Naive thymus-derived CD4-positive, alpha-beta T cell (primary cell): ENCODE data around the gene ETNK1. TPM values are rescaled to one million over a fixed set of nuclear protein-coding genes. Genes with fewer than 3 reads are reported as not detected.

Experiments used
- ATAC-seq: fragments of 150-1000 bp; cut with Tn5 transposase; 2 replicates; pipeline ENCODE4 v1.10.0; 2021; ENCODE audit warnings: mild to moderate bottlenecking, moderate library complexity
- CTCF ChIA-PET: fragments of 350-600 bp; sonication (Branson Sonifier 250); formaldehyde crosslinking; loops from one replicate; lab custom pipeline; 2021; ENCODE audit warnings: antibody characterized with exemption; lab: Charles Lee
- POLR2A ChIA-PET: fragments of 350-600 bp; sonication (Branson Sonifier 250); formaldehyde crosslinking; loops from one replicate; lab custom pipeline; 2021; ENCODE audit warnings: antibody characterized with exemption, inconsistent platforms; lab: Charles Lee
- DNase-seq, 9 donors: peaks; one replicate each; pipeline versions ENCODE4 v3.0.0 to v3.0.0-alpha.2; 2020 to 2022; ENCODE audit warnings: mixed read lengths in 1 of 9
- H3K27ac ChIP-seq: one replicate; pipeline ENCODE4 v1.7.0; 2013; ENCODE audit warnings: mild to moderate bottlenecking, low read depth, low read length, moderate library complexity
- H3K27me3 ChIP-seq, 2 donors: one replicate each; pipeline ENCODE4 v1.7.0; 2013; ENCODE audit warnings: low read length in 2 of 2, mild to moderate bottlenecking in 2 of 2, moderate library complexity in 2 of 2; ENCODE audit not compliant: control insufficient read depth in 2 of 2, insufficient read depth in 2 of 2
- H3K36me3 ChIP-seq, 3 experiments: 1 replicate in 2 of 3; 2 replicates in 1 of 3; pipeline ENCODE4 v1.7.0; 2013; ENCODE audit warnings: low read length in 3 of 3, mild to moderate bottlenecking in 3 of 3, moderate library complexity in 1 of 3; ENCODE audit not compliant: insufficient read depth in 3 of 3, control insufficient read depth in 2 of 3
- H3K4me1 ChIP-seq, 2 donors: one replicate each; pipeline ENCODE4 v1.7.0; 2013; ENCODE audit warnings: low read length in 2 of 2, mild to moderate bottlenecking in 2 of 2, moderate library complexity in 1 of 2; ENCODE audit not compliant: control insufficient read depth in 2 of 2, insufficient read depth in 2 of 2
- H3K4me3 ChIP-seq: 2 replicates; pipeline ENCODE4 v1.7.0; 2013; ENCODE audit warnings: mild to moderate bottlenecking, low read length
- H3K9me3 ChIP-seq, 3 experiments: 1 replicate in 2 of 3; 2 replicates in 1 of 3; pipeline ENCODE4 v1.7.0; 2013; ENCODE audit warnings: low read length in 3 of 3; ENCODE audit not compliant: control insufficient read depth in 2 of 3
- H3K27ac Mint-ChIP-seq, 9 donors: one replicate each; pipeline ENCODE4 v1.8.0; 2020 to 2022; ENCODE audit warnings: mixed read lengths in 9 of 9, mild to moderate bottlenecking in 8 of 9, moderate library complexity in 5 of 9, inconsistent platforms in 2 of 9
- H3K27me3 Mint-ChIP-seq, 5 donors: one replicate each; pipeline ENCODE4 v1.8.0; 2021 to 2022; ENCODE audit warnings: mixed read lengths in 5 of 5, mild to moderate bottlenecking in 1 of 5
- H3K36me3 Mint-ChIP-seq, 5 donors: one replicate each; pipeline ENCODE4 v1.8.0; 2020 to 2022; ENCODE audit warnings: mixed read lengths in 5 of 5, mild to moderate bottlenecking in 3 of 5, inconsistent platforms in 1 of 5
- H3K4me1 Mint-ChIP-seq, 7 donors: one replicate each; pipeline ENCODE4 v1.8.0; 2020 to 2022; ENCODE audit warnings: mixed read lengths in 7 of 7, mild to moderate bottlenecking in 3 of 7, inconsistent platforms in 1 of 7
- H3K4me3 Mint-ChIP-seq, 10 donors: one replicate each; pipeline ENCODE4 v1.8.0; 2020 to 2022; ENCODE audit warnings: mild to moderate bottlenecking in 10 of 10, mixed read lengths in 10 of 10, moderate library complexity in 6 of 10, inconsistent platforms in 2 of 10
- H3K9me3 Mint-ChIP-seq, 11 donors: one replicate each; pipeline ENCODE4 v1.8.0; 2020 to 2022; ENCODE audit warnings: mixed read lengths in 11 of 11, mild to moderate bottlenecking in 4 of 11, inconsistent platforms in 1 of 11, moderate library complexity in 1 of 11
- intact Hi-C, 2 donors: fragments of 100-400 bp; cut with micrococcal nuclease; formaldehyde crosslinking; loops; one replicate each; pipeline ENCODE4 v1.15.1; 2023
- polyA plus RNA-seq, 2 donors: library from polyadenylated mRNA; unstranded; fragments of 300-500 nt; fragmentation: Illumina TruSeq; gene quantifications; one replicate each; pipeline ENCODE4 v1.2.3, GENCODE V29; 2021
- total RNA-seq, 6 experiments: library from RNA in 5 of 6; stranded (reverse) in 5 of 6; gene quantifications; 1 replicate in 5 of 6; 2 replicates in 1 of 6; pipeline ENCODE4 v1.2.3 and lab custom pipeline; 2021 to 2026

ETNK1 gene
- total and polyA plus RNA-seq, 7 experiments from 2014 or later: 18.3 to 88.6 (median 60.6) TPM

- peaks cover 0 to 20% (median 0%) of the 10 kb centered on the region in 3 experiments for H3K36me3 ChIP-seq
- Mint-ChIP-seq H3K4me1 (peaks cover 0 to 3% (median 0%) of the 10 kb centered on the region in 7 donors), H3K27me3 (no peaks in the 10 kb centered on the region), H3K27ac (no peak overlapping the region), H3K36me3 (peaks cover 0 to 38% (median 20%) of the 10 kb centered on the region in 5 donors), H3K9me3 (no peaks in the 10 kb centered on the region), H3K4me3 (no peak overlapping the region)
- no peak for ATAC-seq
- DNase-seq: no peak
- no peak overlapping the region for H3K27ac ChIP-seq
- H3K9me3 ChIP-seq: no peaks in the 10 kb centered on the region
- intact Hi-C loops: loop anchor here in 1 of 2 donors (1.0 kb wide), 1 partner anchor 141 kb away; no protein-coding TSS in a partner anchor
- ChIA-PET POLR2A (no interaction called here), CTCF (interaction anchor here (1.0 to 2.4 kb wide), 2 partner anchors 31 to 142 kb away, joined by 3 to 10 read pairs; no protein-coding TSS in a partner anchor)
- H3K4me3 ChIP-seq: no peak overlapping the region
- no peaks in the 10 kb centered on the region for H3K4me1 ChIP-seq
- H3K27me3 ChIP-seq: no peaks in the 10 kb centered on the region
These were observed 45.8 kb downstream of the ETNK1 start for GRCh38 chr12:22670762-22671161.

GRCh38 chr12:22672951-22673350 is 48.0 kb downstream of the ETNK1 start:
- Histone ChIP-seq H3K4me3 (no peak overlapping the region), H3K27ac (no peak overlapping the region), H3K36me3 (peaks cover 0 to 24% (median 0%) of the 10 kb centered on the region in 3 experiments), H3K4me1 (no peaks in the 10 kb centered on the region), H3K9me3 (no peaks in the 10 kb centered on the region), H3K27me3 (no peaks in the 10 kb centered on the region)
- Mint-ChIP-seq H3K4me3 (no peak overlapping the region), H3K9me3 (peaks cover 0 to 8% (median 0%) of the 10 kb centered on the region in 11 donors), H3K27ac (peak overlapping the region in 1 of 9 donors; percentile 10), H3K27me3 (no peaks in the 10 kb centered on the region), H3K4me1 (peaks cover 0 to 6% (median 3%) of the 10 kb centered on the region in 7 donors), H3K36me3 (peaks cover 11 to 51% (median 36%) of the 10 kb centered on the region in 5 donors)
- DNase-seq (no peak), ATAC-seq (no peak)
- intact Hi-C loops: no loop called here
- ChIA-PET CTCF (no interaction called here), POLR2A (no interaction called here)

GRCh38 chr12:22677781-22678574 is 53.0 kb downstream of the ETNK1 start:
- peaks cover 0 to 42% (median 0%) of the 10 kb centered on the region in 3 experiments for H3K36me3 ChIP-seq
- H3K4me3 Mint-ChIP-seq: no peak overlapping the region
- no peak for ATAC-seq
- no peaks in the 10 kb centered on the region for H3K27me3 ChIP-seq
- peaks cover 21 to 67% (median 50%) of the 10 kb centered on the region in 5 donors for H3K36me3 Mint-ChIP-seq
- H3K27me3 Mint-ChIP-seq: no peaks in the 10 kb centered on the region
- peaks cover 0 to 23% (median 7%) of the 10 kb centered on the region in 7 donors for H3K4me1 Mint-ChIP-seq
- intact Hi-C loops: no loop called here
- H3K27ac Mint-ChIP-seq: no peak overlapping the region
- DNase-seq: no peak
- ChIA-PET POLR2A (no interaction called here), CTCF (no interaction called here)
- no peak overlapping the region for H3K27ac ChIP-seq
- peaks cover 0 to 8% (median 0%) of the 10 kb centered on the region in 11 donors for H3K9me3 Mint-ChIP-seq
- no peaks in the 10 kb centered on the region for H3K4me1 ChIP-seq
- H3K9me3 ChIP-seq: no peaks in the 10 kb centered on the region
- H3K4me3 ChIP-seq: no peak overlapping the region

- H3K9me3 ChIP-seq: no peaks in the 10 kb centered on the region
- peaks cover 0 to 25% (median 0%) of the 10 kb centered on the region in 3 experiments for H3K36me3 ChIP-seq
- peaks cover 11 to 22% (median 19%) of the 10 kb centered on the region in 7 donors for H3K4me1 Mint-ChIP-seq
- no peak for ATAC-seq
- H3K4me3 ChIP-seq: no peak overlapping the region
- intact Hi-C loops: loop anchor here (2.0 to 10.0 kb wide), 2 partner anchors 14 to 372 kb away; no protein-coding TSS in a partner anchor
- H3K27ac ChIP-seq: no peak overlapping the region
- CTCF ChIA-PET: interaction anchor here (0.7 kb wide), 1 partner anchor 595 kb away, joined by 3 read pairs; no protein-coding TSS in a partner anchor
- peaks cover 13 to 46% (median 36%) of the 10 kb centered on the region in 5 donors for H3K36me3 Mint-ChIP-seq
- DNase-seq: no peak
- H3K4me3 Mint-ChIP-seq: no peak overlapping the region
- H3K27me3 Mint-ChIP-seq: no peaks in the 10 kb centered on the region
- H3K27me3 ChIP-seq: no peaks in the 10 kb centered on the region
- H3K9me3 Mint-ChIP-seq: peaks cover 0 to 2% (median 0%) of the 10 kb centered on the region in 11 donors
- H3K4me1 ChIP-seq: peaks cover 0 to 8% of the 10 kb centered on the region in 2 donors
- POLR2A ChIA-PET: no interaction called here
- H3K27ac Mint-ChIP-seq: no peak overlapping the region
These were observed 57.7 kb downstream of the ETNK1 start for GRCh38 chr12:22682663-22683062.

GRCh38 chr12:22683131-22683530 is 58.2 kb downstream of the ETNK1 start:
- ChIA-PET CTCF (interaction anchor here (0.7 kb wide), 2 partner anchors 8 to 595 kb away, joined by 3 read pairs; no protein-coding TSS in a partner anchor), POLR2A (no interaction called here)
- Mint-ChIP-seq H3K36me3 (peaks cover 9 to 41% (median 33%) of the 10 kb centered on the region in 5 donors), H3K4me3 (no peak overlapping the region), H3K27ac (peak overlapping the region in 1 of 9 donors; percentile 14), H3K4me1 (peaks cover 11 to 20% (median 17%) of the 10 kb centered on the region in 7 donors), H3K9me3 (peaks cover 0 to 2% (median 0%) of the 10 kb centered on the region in 11 donors), H3K27me3 (no peaks in the 10 kb centered on the region)
- no peaks in the 10 kb centered on the region for H3K27me3 ChIP-seq
- ATAC-seq (no peak), DNase-seq (no peak)
- no peak overlapping the region for H3K27ac ChIP-seq
- no peaks in the 10 kb centered on the region for H3K9me3 ChIP-seq
- peaks cover 0 to 25% (median 0%) of the 10 kb centered on the region in 3 experiments for H3K36me3 ChIP-seq
- H3K4me3 ChIP-seq: no peak overlapping the region
- intact Hi-C loops: loop anchor here (2.0 to 10.0 kb wide), 2 partner anchors 14 to 372 kb away; no protein-coding TSS in a partner anchor
- peaks cover 0 to 9% of the 10 kb centered on the region in 2 donors for H3K4me1 ChIP-seq

- peaks cover 0 to 14% (median 0%) of the 10 kb centered on the region in 3 experiments for H3K36me3 ChIP-seq
- no peaks in the 10 kb centered on the region for H3K9me3 ChIP-seq
- Mint-ChIP-seq H3K36me3 (peaks cover 0 to 28% (median 20%) of the 10 kb centered on the region in 5 donors), H3K27me3 (no peaks in the 10 kb centered on the region), H3K9me3 (peaks cover 0 to 2% (median 0%) of the 10 kb centered on the region in 11 donors), H3K27ac (peak overlapping the region in 1 of 9 donors; percentile 14), H3K4me3 (no peak overlapping the region), H3K4me1 (peaks cover 8 to 20% (median 14%) of the 10 kb centered on the region in 7 donors)
- DNase-seq: peak in 4 of 9 donors; percentile 5 to 23 (median 12)
- H3K4me1 ChIP-seq: peaks cover 0 to 9% of the 10 kb centered on the region in 2 donors
- intact Hi-C loops: loop anchor here in 1 of 2 donors (10.0 kb wide), 1 partner anchor 370 kb away; no protein-coding TSS in a partner anchor
- no peaks in the 10 kb centered on the region for H3K27me3 ChIP-seq
- CTCF ChIA-PET: no interaction called here
- no peak overlapping the region for H3K27ac ChIP-seq
- POLR2A ChIA-PET: no interaction called here
- no peak overlapping the region for H3K4me3 ChIP-seq
- peak; percentile 60 for ATAC-seq
These were observed 59.5 kb downstream of the ETNK1 start for GRCh38 chr12:22684140-22685118.
